Lower leg skin (tissue), 3 donors: Measurements from ENCODE around the gene MGST3.

Source experiments
- CTCF ChIP-seq, 3 donors: fragments of 450-650 bp; IDR thresholded peaks; one replicate each; pipeline ENCODE4 v1.5.1; 2016; ENCODE audit warnings: antibody characterized with exemption in 3 of 3, mild to moderate bottlenecking in 3 of 3, moderate library complexity in 2 of 3
- POLR2A ChIP-seq, 2 donors: fragments of 450-650 bp; IDR thresholded peaks; one replicate each; pipeline ENCODE4 v1.6.1; 2016 to 2017; ENCODE audit warnings: antibody characterized with exemption in 2 of 2, mild to moderate bottlenecking in 1 of 2, moderate library complexity in 1 of 2

- TF ChIP-seq CTCF (IDR thresholded peaks at IDR 0.05), result no peak
- TF ChIP-seq POLR2A (IDR thresholded peaks at IDR 0.05), result no peak
These were observed 33.0 kb upstream of the MGST3 start for GRCh38 chr1:165597883-165598675.
